ENCODE data around the gene TSPAN5. TPM values are rescaled to one million over a fixed set of nuclear protein-coding genes. Genes with fewer than 3 reads are reported as not detected.

Gene TSPAN5
- total and polyA plus RNA-seq, 9 of the 15 experiments (the other 6 are each of a cell fraction or from before 2014, with no cell fraction given), result 0.58 to 6.6 (median 0.73) TPM

- H3K4me2 ChIP-seq (ENCODE audit: insufficient read depth, low read length), result no peak overlapping the region
- H4K20me1 ChIP-seq (replicated peaks; ENCODE audit: control insufficient read depth, insufficient read depth, low read length), result no peaks in the 10 kb centered on the region
- H3K36me3 ChIP-seq (ENCODE audit: control insufficient read depth, insufficient read depth, low read length), result no peaks in the 10 kb centered on the region
- DNase-seq (ENCODE audit: extremely low read depth in 1 of 4, low spot score in 3 of 4), result no peak
- intact Hi-C loops (cut with micrococcal nuclease), result no loop called here
- CTCF ChIA-PET (ENCODE audit: low intra/inter-chr PET ratio), result no interaction called here
- H3K9me1 ChIP-seq (ENCODE audit: control insufficient read depth, insufficient read depth, low read length), result no peaks in the 10 kb centered on the region
- H3K4me3 ChIP-seq, result no peak overlapping the region
- no TSS peak for BruUV-seq (replicated peaks)
- WGBS (ENCODE audit: insufficient coverage, low coverage, missing lambda C conversion rate), result 4% methylated on average over 3 of the region's 3 CpGs
- no peak overlapping the region for H2AFZ ChIP-seq (ENCODE audit: low read depth, low read length)
- no peak for ATAC-seq
- TF ChIP-seq NELFE (IDR thresholded peaks at IDR 0.05; ENCODE audit: insufficient read depth, insufficient read length), result no peak
- no peak for TF ChIP-seq ZNF76 (CRISPR knock-in tag; IDR thresholded peaks at IDR 0.05; ENCODE audit: borderline replicate concordance)
- no peak for TF ChIP-seq CTBP1 (IDR thresholded peaks at IDR 0.05; ENCODE audit: borderline replicate concordance)
- no peak for TF ChIP-seq MLX (CRISPR knock-in tag; conservative IDR thresholded peaks at IDR 0.05)
- TF ChIP-seq GATAD2A (IDR thresholded peaks at IDR 0.05), result no peak
- no peak for TF ChIP-seq HNRNPK (IDR thresholded peaks at IDR 0.05; ENCODE audit: low read depth, low read length, poor library complexity, severe bottlenecking)
- no peak for TF ChIP-seq NCOR1 (IDR thresholded peaks at IDR 0.05)
- no peak for TF ChIP-seq ZFP1 (CRISPR knock-in tag; IDR thresholded peaks at IDR 0.05)
- TF ChIP-seq ZBTB11 (CRISPR knock-in tag; IDR thresholded peaks at IDR 0.05), result no peak
- TF ChIP-seq THAP12 (CRISPR knock-in tag; IDR thresholded peaks at IDR 0.05), result no peak
- TF ChIP-seq VEZF1 (CRISPR knock-in tag; IDR thresholded peaks at IDR 0.05), result no peak
- no peak for TF ChIP-seq CREBBP (IDR thresholded peaks at IDR 0.05; ENCODE audit: low read depth, low read length)
- no peaks in the 10 kb centered on the region for H3K27me3 ChIP-seq (ENCODE audit: control insufficient read depth in 2 of 2, insufficient read depth in 2 of 2, low read length in 2 of 2)
- FAIRE-seq, result no peak
- H3K4me1 ChIP-seq (replicated peaks in 1 of 2; ENCODE audit: control insufficient read depth in 2 of 2, insufficient read depth in 2 of 2, low read length in 2 of 2), result no peaks in the 10 kb centered on the region; a peak in 1 of 5 replicates
- in situ Hi-C loops (cut with MboI), result loop anchor here (25.0 kb wide), 1 partner anchor 960 kb away; no protein-coding TSS in a partner anchor
- no peaks in the 10 kb centered on the region for H3K79me2 ChIP-seq (ENCODE audit: control insufficient read depth, insufficient read depth, low read length)
- no peak overlapping the region for H3K27ac ChIP-seq (ENCODE audit: extremely low read depth, low read depth, low read length)
- no peaks in the 10 kb centered on the region for H3K9me3 ChIP-seq (replicated peaks; ENCODE audit: control insufficient read depth, insufficient read depth, low read depth, low read length)
- POLR2A ChIA-PET, result interaction anchor here (0.6 to 0.8 kb wide), 2 partner anchors 10 to 175 kb away, joined by 3 to 4 read pairs; no protein-coding TSS in a partner anchor
- no peak overlapping the region for H3K9ac ChIP-seq (ENCODE audit: insufficient read depth in 1 of 2, low read depth in 2 of 2, low read length in 2 of 2)
Measured at GRCh38 chr4:98452091-98452490, 206.3 kb downstream of the TSPAN5 start.

Data from K562 (cell line).